ENCODE results near the gene KLHDC3. TPM values are rescaled to one million over a fixed set of nuclear protein-coding genes. Genes with fewer than 3 reads are reported as not detected.
"Not testable (repeated sequence)": the region's sequence is repeated elsewhere in the genome, so short reads cannot be mapped to it uniquely, and the experiment has no call there.

The KLHDC3 gene
- total and polyA plus RNA-seq, 9 donors = 40.9 to 90.9 (median 62.8) TPM

- intact Hi-C loops (cut with DNase I) = no loop called here
- H3K9me3 ChIP-seq = no peaks in the 10 kb centered on the region
- no peaks in the 10 kb centered on the region for H3K27me3 ChIP-seq
- TF ChIP-seq CTCF (IDR thresholded peaks at IDR 0.05) (no peak), EP300 (IDR thresholded peaks at IDR 0.05) (no peak), POLR2A (IDR thresholded peaks at IDR 0.05) (no peak)
- 78 to 89% (median 85%) methylated on average over 2 of the region's 2 CpGs for WGBS, 3 donors
- no peak overlapping the region for H3K4me3 ChIP-seq
- DNase-seq = no peak
- no peak overlapping the region for H3K27ac ChIP-seq
- H3K36me3 ChIP-seq = no peaks in the 10 kb centered on the region
- H3K4me1 ChIP-seq (ENCODE audit: insufficient read depth) = no peaks in the 10 kb centered on the region
Measured at GRCh38 chr6:42993445-42993844, 20.6 kb upstream of the KLHDC3 start.

GRCh38 chr6:42996513-42996912 is 17.5 kb upstream of the KLHDC3 start:
- Histone ChIP-seq H3K36me3 (no peaks in the 10 kb centered on the region), H3K4me3 (no peak overlapping the region)
- intact Hi-C loops (cut with DNase I) = no loop called here

GRCh38 chr6:42998205-42998604 is 15.8 kb upstream of the KLHDC3 start:
- H3K4me3 ChIP-seq; H3K36me3 ChIP-seq; H3K9me3 ChIP-seq; H3K27ac ChIP-seq; H3K27me3 ChIP-seq; intact Hi-C loops (cut with DNase I); H3K4me1 ChIP-seq (ENCODE audit: insufficient read depth); DNase-seq: not testable (repeated sequence)
- 92 to 97% (median 94%) methylated on average over 9 of the region's 9 CpGs for WGBS, 3 donors

More at GRCh38 chr6:42996513-42996912, 17.5 kb upstream of the KLHDC3 start:
- DNase-seq = no peak
- Histone ChIP-seq H3K27ac (no peak overlapping the region), H3K4me1 (ENCODE audit: insufficient read depth) (no peaks in the 10 kb centered on the region), H3K9me3 (no peaks in the 10 kb centered on the region), H3K27me3 (no peaks in the 10 kb centered on the region)
- no peak for TF ChIP-seq CTCF (IDR thresholded peaks at IDR 0.05)
- TF ChIP-seq EP300 (IDR thresholded peaks at IDR 0.05) = no peak
- no peak for TF ChIP-seq POLR2A (IDR thresholded peaks at IDR 0.05)

- TF ChIP-seq POLR2A (IDR thresholded peaks at IDR 0.05) (no peak), EP300 (IDR thresholded peaks at IDR 0.05) (no peak), CTCF (IDR thresholded peaks at IDR 0.05) (no peak)
- H3K4me1 ChIP-seq (ENCODE audit: insufficient read depth) = no peaks in the 10 kb centered on the region
- no peak for DNase-seq
- no peaks in the 10 kb centered on the region for H3K36me3 ChIP-seq
- intact Hi-C loops (cut with DNase I) = no loop called here
- WGBS, 3 donors = 95 to 98% (median 95%) methylated on average over 8 of the region's 8 CpGs
- no peak overlapping the region for H3K4me3 ChIP-seq
- H3K27me3 ChIP-seq = no peaks in the 10 kb centered on the region
- no peaks in the 10 kb centered on the region for H3K9me3 ChIP-seq
- H3K27ac ChIP-seq = no peak overlapping the region
Measured at GRCh38 chr6:43001843-43002242, 12.2 kb upstream of the KLHDC3 start.

- H3K4me3 ChIP-seq = no peak overlapping the region
- no peak overlapping the region for H3K27ac ChIP-seq
- H3K4me1 ChIP-seq (ENCODE audit: insufficient read depth) = no peaks in the 10 kb centered on the region
- DNase-seq = no peak
- intact Hi-C loops (cut with DNase I) = no loop called here
- no peaks in the 10 kb centered on the region for H3K36me3 ChIP-seq
- TF ChIP-seq POLR2A (IDR thresholded peaks at IDR 0.05) (no peak), EP300 (IDR thresholded peaks at IDR 0.05) (no peak), CTCF (IDR thresholded peaks at IDR 0.05) (no peak)
- no peaks in the 10 kb centered on the region for H3K27me3 ChIP-seq
- no peaks in the 10 kb centered on the region for H3K9me3 ChIP-seq
- 84 to 87% (median 85%) methylated on average over 5 of the region's 5 CpGs for WGBS, 3 donors
Measured at GRCh38 chr6:43005844-43006243, 8.2 kb upstream of the KLHDC3 start.

Measured in ovary (tissue), 9 donors.